SK-N-SH treated with all-trans-retinoic acid at 6 μM for 48 hours (cell line): ENCODE results near the gene ASB18.

Experiments
- ATAC-seq: fragments of 200-7000 bp; cut with Tn5 transposase; 3 replicates; pipeline ENCODE4 v1.9.1; 2020; ENCODE audit warnings: mild to moderate bottlenecking, moderate library complexity
- ARNTL ChIP-seq: fragments of 450-650 bp; formaldehyde crosslinking; IDR thresholded peaks from 2 replicates; pipeline ENCODE4 v1.5.0; 2020; ENCODE audit warnings: low read depth, mild to moderate bottlenecking, moderate library complexity, borderline replicate concordance
- BACH2 ChIP-seq: fragments of 250-450 bp; sonication (Bioruptor Pico); IDR thresholded peaks from 2 replicates; pipeline ENCODE4 v1.9.0; 2021; ENCODE audit warnings: mild to moderate bottlenecking, borderline replicate concordance
- CSDC2 ChIP-seq: fragments of 250-450 bp; sonication (Bioruptor Pico); IDR thresholded peaks from 2 replicates; pipeline ENCODE4 v1.5.0; 2020; ENCODE audit warnings: mild to moderate bottlenecking, moderate library complexity
- ESRRG ChIP-seq: fragments of 250-450 bp; sonication (Bioruptor Pico); IDR thresholded peaks from 2 replicates; pipeline ENCODE4 v1.6.1; 2021; ENCODE audit warnings: mild to moderate bottlenecking
- GLIS3 ChIP-seq: fragments of 250-450 bp; sonication (Bioruptor Pico); IDR thresholded peaks from 2 replicates; pipeline ENCODE4 v1.5.0; 2020; ENCODE audit warnings: mild to moderate bottlenecking, moderate library complexity
- PPARA ChIP-seq: fragments of 250-450 bp; sonication (Bioruptor Pico); IDR thresholded peaks from 2 replicates; pipeline ENCODE4 v1.5.0; 2020; ENCODE audit warnings: mild to moderate bottlenecking, borderline replicate concordance
- RARB ChIP-seq: fragments of 250-450 bp; sonication (Bioruptor Pico); IDR thresholded peaks from 2 replicates; pipeline ENCODE4 v1.8.0; 2021; ENCODE audit warnings: mild to moderate bottlenecking, moderate library complexity
- SNAI2 ChIP-seq: fragments of 250-450 bp; sonication (Bioruptor Pico); IDR thresholded peaks from 2 replicates; pipeline ENCODE4 v1.5.0; 2020; ENCODE audit warnings: mild to moderate bottlenecking, moderate library complexity
- ZC3H10 ChIP-seq: fragments of 250-450 bp; sonication (Bioruptor Pico); IDR thresholded peaks from 2 replicates; pipeline ENCODE4 v1.5.1; 2021; ENCODE audit warnings: mild to moderate bottlenecking, moderate library complexity
- ZFP3 ChIP-seq: fragments of 250-450 bp; sonication (Bioruptor Pico); IDR thresholded peaks from 2 replicates; pipeline ENCODE4 v1.5.0; 2020; ENCODE audit warnings: mild to moderate bottlenecking, moderate library complexity
- ZNF565 ChIP-seq: fragments of 450-650 bp; formaldehyde crosslinking; conservative IDR thresholded peaks from 2 replicates; pipeline ENCODE4 v1.5.0; 2020; ENCODE audit warnings: low read depth, mild to moderate bottlenecking, moderate library complexity
- ZNF70 ChIP-seq: fragments of 450-650 bp; formaldehyde crosslinking; IDR thresholded peaks from 2 replicates; pipeline ENCODE4 v1.5.0; 2020; ENCODE audit warnings: mild to moderate bottlenecking, moderate library complexity
- ZNF8 ChIP-seq: fragments of 450-650 bp; formaldehyde crosslinking; IDR thresholded peaks from 2 replicates; pipeline ENCODE4 v1.5.0; 2020; ENCODE audit warnings: mild to moderate bottlenecking, moderate library complexity
- TF ChIP-seq, protein P1 (sequence below): fragments of 250-450 bp; sonication (Bioruptor Pico); IDR thresholded peaks from 2 replicates; pipeline ENCODE4 v1.5.0; 2020; ENCODE audit warnings: mild to moderate bottlenecking, moderate library complexity
- TF ChIP-seq, protein P2 (sequence below): fragments of 250-450 bp; sonication (Bioruptor Pico); IDR thresholded peaks from 2 replicates; pipeline ENCODE4 v1.8.0; 2021; ENCODE audit warnings: low read depth, mild to moderate bottlenecking, moderate library complexity, borderline replicate concordance
- TF ChIP-seq, protein P3 (sequence below): fragments of 250-450 bp; sonication (Bioruptor Pico); IDR thresholded peaks from 2 replicates; pipeline ENCODE4 v1.5.1; 2021; ENCODE audit warnings: mild to moderate bottlenecking, moderate library complexity
- TF ChIP-seq, protein P4 (sequence below): fragments of 250-450 bp; sonication (Bioruptor Pico); IDR thresholded peaks from 2 replicates; pipeline ENCODE4 v1.5.1; 2020; ENCODE audit warnings: low read depth, mild to moderate bottlenecking, moderate library complexity

Gene ASB18

DNA sequence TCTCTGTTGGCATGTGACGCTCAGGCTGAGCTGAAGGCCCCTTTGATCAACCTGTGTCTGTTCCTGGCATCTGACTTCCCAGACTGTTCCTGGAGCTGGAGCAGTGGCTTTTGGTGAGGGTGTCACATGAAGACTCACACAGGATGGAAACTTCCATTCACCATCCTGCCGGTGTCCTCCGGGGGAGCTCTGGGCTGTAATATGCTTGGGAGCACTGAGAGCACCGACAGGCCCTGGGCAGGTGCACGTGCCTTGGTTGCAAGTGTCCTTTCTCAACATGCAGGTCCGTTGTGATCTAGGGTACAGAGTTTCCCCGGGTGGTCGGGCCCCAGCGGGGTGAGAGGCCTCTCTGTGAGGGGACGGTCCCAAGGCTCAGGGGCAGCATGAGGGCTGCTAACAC is 71.2 kb downstream of the ASB18 start:
- no peak for TF ChIP-seq ZNF565 (CRISPR knock-in tag)
- no peak for TF ChIP-seq SNAI2 (CRISPR knock-in tag)
- TF ChIP-seq, protein P1, sequence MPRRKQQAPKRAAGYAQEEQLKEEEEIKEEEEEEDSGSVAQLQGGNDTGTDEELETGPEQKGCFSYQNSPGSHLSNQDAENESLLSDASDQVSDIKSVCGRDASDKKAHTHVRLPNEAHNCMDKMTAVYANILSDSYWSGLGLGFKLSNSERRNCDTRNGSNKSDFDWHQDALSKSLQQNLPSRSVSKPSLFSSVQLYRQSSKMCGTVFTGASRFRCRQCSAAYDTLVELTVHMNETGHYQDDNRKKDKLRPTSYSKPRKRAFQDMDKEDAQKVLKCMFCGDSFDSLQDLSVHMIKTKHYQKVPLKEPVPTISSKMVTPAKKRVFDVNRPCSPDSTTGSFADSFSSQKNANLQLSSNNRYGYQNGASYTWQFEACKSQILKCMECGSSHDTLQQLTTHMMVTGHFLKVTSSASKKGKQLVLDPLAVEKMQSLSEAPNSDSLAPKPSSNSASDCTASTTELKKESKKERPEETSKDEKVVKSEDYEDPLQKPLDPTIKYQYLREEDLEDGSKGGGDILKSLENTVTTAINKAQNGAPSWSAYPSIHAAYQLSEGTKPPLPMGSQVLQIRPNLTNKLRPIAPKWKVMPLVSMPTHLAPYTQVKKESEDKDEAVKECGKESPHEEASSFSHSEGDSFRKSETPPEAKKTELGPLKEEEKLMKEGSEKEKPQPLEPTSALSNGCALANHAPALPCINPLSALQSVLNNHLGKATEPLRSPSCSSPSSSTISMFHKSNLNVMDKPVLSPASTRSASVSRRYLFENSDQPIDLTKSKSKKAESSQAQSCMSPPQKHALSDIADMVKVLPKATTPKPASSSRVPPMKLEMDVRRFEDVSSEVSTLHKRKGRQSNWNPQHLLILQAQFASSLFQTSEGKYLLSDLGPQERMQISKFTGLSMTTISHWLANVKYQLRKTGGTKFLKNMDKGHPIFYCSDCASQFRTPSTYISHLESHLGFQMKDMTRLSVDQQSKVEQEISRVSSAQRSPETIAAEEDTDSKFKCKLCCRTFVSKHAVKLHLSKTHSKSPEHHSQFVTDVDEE (CRISPR knock-in tag): no peak
- TF ChIP-seq ARNTL (CRISPR knock-in tag): no peak
- no peak for TF ChIP-seq ESRRG (CRISPR knock-in tag)
- TF ChIP-seq ZFP3 (CRISPR knock-in tag): no peak
- no peak for TF ChIP-seq PPARA (CRISPR knock-in tag)
- TF ChIP-seq, protein P2, sequence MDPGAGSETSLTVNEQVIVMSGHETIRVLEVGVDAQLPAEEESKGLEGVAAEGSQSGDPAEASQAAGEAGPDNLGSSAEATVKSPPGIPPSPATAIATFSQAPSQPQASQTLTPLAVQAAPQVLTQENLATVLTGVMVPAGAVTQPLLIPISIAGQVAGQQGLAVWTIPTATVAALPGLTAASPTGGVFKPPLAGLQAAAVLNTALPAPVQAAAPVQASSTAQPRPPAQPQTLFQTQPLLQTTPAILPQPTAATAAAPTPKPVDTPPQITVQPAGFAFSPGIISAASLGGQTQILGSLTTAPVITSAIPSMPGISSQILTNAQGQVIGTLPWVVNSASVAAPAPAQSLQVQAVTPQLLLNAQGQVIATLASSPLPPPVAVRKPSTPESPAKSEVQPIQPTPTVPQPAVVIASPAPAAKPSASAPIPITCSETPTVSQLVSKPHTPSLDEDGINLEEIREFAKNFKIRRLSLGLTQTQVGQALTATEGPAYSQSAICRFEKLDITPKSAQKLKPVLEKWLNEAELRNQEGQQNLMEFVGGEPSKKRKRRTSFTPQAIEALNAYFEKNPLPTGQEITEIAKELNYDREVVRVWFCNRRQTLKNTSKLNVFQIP (CRISPR knock-in tag): no peak
- TF ChIP-seq ZNF8 (CRISPR knock-in tag): no peak
- TF ChIP-seq, protein P3, sequence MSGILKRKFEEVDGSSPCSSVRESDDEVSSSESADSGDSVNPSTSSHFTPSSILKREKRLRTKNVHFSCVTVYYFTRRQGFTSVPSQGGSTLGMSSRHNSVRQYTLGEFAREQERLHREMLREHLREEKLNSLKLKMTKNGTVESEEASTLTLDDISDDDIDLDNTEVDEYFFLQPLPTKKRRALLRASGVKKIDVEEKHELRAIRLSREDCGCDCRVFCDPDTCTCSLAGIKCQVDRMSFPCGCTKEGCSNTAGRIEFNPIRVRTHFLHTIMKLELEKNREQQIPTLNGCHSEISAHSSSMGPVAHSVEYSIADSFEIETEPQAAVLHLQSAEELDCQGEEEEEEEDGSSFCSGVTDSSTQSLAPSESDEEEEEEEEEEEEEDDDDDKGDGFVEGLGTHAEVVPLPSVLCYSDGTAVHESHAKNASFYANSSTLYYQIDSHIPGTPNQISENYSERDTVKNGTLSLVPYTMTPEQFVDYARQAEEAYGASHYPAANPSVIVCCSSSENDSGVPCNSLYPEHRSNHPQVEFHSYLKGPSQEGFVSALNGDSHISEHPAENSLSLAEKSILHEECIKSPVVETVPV (CRISPR knock-in tag): no peak
- ATAC-seq: no peak

DNA sequence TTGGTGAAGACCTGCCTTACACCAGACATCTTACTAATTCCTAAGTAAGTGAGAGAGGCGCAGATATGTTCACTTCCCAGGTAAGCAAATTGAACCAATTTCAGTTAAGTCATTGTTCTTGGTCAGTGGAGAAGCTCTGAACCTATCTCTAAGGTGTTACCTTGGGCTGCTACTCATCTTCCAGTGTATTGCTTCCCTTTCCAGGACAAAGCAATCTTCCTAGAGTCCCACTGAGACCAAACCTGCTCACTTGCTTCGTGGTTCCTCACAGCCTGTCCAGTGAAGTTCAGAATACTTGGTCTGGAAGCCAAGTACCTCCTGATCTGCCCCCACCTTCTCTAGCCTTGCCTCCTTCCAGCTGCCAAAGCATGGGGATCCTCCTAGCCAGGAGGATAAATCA is 73.5 kb downstream of the ASB18 start:
- no peak for ATAC-seq
- no peak for TF ChIP-seq GLIS3 (CRISPR knock-in tag)
- no peak for TF ChIP-seq ZNF70 (CRISPR knock-in tag)
- no peak for TF ChIP-seq ZNF565 (CRISPR knock-in tag)
- TF ChIP-seq, protein P2 (CRISPR knock-in tag): no peak
- no peak for TF ChIP-seq ZC3H10 (CRISPR knock-in tag)
- TF ChIP-seq ARNTL (CRISPR knock-in tag): no peak
- TF ChIP-seq CSDC2 (CRISPR knock-in tag): no peak
- TF ChIP-seq, protein P4, sequence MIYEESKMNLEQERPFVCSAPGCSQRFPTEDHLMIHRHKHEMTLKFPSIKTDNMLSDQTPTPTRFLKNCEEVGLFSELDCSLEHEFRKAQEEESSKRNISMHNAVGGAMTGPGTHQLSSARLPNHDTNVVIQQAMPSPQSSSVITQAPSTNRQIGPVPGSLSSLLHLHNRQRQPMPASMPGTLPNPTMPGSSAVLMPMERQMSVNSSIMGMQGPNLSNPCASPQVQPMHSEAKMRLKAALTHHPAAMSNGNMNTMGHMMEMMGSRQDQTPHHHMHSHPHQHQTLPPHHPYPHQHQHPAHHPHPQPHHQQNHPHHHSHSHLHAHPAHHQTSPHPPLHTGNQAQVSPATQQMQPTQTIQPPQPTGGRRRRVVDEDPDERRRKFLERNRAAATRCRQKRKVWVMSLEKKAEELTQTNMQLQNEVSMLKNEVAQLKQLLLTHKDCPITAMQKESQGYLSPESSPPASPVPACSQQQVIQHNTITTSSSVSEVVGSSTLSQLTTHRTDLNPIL (CRISPR knock-in tag): no peak
- no peak for TF ChIP-seq ZNF8 (CRISPR knock-in tag)
- TF ChIP-seq BACH2 (CRISPR knock-in tag): no peak

DNA sequence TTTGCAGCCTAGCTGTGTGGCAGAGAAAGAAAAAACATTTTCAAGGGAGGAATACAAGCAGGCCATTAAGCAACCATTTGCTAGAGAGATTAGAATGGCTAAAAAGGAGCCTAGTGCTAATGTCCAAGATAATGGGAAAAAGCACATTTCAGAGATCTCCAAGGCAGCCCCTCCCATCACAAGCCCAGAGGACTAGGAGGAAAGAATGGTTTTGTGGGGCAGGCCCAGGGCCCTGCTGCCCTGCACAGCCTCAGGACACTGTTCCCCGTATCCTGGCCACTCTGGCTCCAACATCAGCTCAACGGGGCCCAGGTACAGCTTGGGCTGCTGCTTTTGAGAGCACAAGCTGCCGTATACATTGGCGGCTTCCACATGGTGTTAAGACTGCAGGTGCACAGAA is 79.5 kb downstream of the ASB18 start:
- TF ChIP-seq ZNF8 (CRISPR knock-in tag) (no peak), RARB (CRISPR knock-in tag) (no peak)
- TF ChIP-seq, protein P1 (CRISPR knock-in tag): no peak
- ATAC-seq: no peak
